ENCODE results near the gene AFG3L2. TPM values are rescaled to one million over a fixed set of nuclear protein-coding genes. Genes with fewer than 3 reads are reported as not detected.

Gene AFG3L2
- total RNA-seq, 2 experiments from 2014 or later = 39.6 to 50.9 TPM

DNA sequence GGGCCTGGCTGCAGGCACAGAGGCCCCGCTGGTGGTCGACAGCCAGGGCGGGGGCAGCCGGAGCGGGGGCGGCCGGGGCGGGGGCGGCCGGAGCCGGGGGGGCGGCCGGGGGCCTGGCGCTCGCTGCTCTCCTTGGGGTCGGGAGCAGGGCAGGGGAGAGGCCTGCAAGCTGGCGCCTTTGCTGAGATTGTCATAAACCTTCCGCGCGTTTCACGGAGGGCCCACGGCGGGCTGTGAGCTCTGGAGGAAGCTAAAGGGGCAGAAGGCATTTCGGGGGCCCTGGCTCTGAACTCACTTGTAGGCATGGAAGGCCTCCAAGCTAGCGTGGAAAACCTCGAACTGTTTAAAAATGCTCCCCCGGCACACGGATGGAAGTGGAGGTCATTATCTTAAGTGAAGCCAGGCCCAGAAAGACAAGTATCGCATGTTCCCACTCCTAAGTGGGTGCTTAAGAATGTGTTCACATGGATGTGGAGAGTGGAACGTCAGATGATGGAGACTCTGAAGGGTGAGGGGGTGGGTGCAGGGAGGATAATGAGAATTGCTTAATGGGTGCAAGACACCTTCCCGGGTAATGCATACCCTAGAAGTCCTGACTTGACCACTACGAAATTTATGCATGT lies 31.3 kb upstream of the AFG3L2 start:
- peak overlapping the region; percentile 81 for H3K4me3 Mint-ChIP-seq
- ATAC-seq (no peak), DNase-seq (no peak)
- CTCF ChIA-PET = interaction anchor here (0.8 to 1.9 kb wide), 3 partner anchors 15 to 32 kb away, joined by 3 to 9 read pairs (median 6); partner anchors contain the start of gene AFG3L2
- no peaks in the 10 kb centered on the region for H3K36me3 Mint-ChIP-seq
- H3K4me1 Mint-ChIP-seq = peaks cover 38% of the 10 kb centered on the region
- H3K27me3 Mint-ChIP-seq = peaks cover 39% of the 10 kb centered on the region
- H3K9me3 Mint-ChIP-seq (ENCODE audit: low read depth) = no peaks in the 10 kb centered on the region
- peak overlapping the region; percentile 20 for H3K27ac Mint-ChIP-seq

DNA sequence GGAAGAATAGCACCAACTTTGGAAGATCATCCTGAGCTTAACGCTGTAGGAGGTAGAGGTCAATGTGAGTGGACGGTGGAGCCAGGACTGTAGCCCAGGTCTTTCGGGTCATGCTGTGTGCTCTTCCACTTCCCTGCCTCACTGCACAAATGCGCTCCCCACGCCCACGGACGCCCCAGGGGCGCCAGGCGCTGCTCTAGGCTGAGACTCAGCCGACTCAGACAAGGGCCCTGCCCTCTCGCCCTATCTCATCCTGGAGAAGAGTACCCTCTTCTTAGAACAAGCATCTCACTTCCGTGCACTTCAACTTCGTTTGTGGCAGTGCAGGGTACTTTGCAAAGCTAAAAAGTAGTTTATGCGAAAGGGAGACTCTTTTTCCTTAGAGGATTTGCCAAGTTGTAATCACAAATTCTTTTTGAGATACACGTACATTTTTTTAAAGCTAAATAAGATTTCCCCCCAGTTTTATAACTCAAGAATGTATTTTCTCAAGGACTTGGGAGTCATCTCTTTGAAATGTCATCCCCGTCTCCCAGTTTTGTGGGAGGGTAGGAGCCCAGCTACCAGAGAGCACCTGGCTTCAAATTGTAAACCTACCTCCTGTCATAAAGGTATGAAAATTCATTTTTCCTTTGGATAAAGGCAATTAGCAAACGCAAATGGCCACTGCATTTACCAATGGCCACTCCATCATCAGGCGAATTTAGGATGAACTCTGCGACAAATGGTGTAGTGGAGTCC lies 29.5 kb upstream of the AFG3L2 start:
- Mint-ChIP-seq H3K27me3 (peaks cover 55% of the 10 kb centered on the region), H3K4me1 (peaks cover 50% of the 10 kb centered on the region), H3K4me3 (peak overlapping the region; percentile 81), H3K9me3 (ENCODE audit: low read depth) (no peaks in the 10 kb centered on the region), H3K27ac (no peak overlapping the region), H3K36me3 (no peaks in the 10 kb centered on the region)
- no peak for ATAC-seq
- DNase-seq = no peak
- CTCF ChIA-PET = interaction anchor here (1.4 to 1.9 kb wide), 2 partner anchors 30 to 254 kb away, joined by 3 to 9 read pairs; partner anchors contain the start of gene AFG3L2

DNA sequence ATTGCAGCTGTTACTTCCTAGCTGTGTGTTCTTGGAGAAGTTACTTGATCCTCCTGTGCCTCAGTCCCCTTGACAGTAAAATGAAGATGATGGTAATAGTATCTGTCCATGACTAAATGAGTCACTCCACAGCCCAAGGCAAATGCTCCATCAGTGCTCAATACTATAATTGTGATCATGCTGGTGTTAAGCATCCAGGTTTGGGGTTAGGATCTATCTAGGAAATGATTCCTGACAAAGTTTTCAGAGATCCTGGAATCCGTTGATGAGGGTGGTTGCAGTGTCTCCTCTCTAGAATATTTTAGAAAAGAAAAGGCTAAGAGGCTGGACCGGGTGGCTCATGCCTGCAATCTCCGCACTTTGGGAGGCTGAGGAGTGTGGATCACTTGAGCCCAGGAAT lies 28.0 kb upstream of the AFG3L2 start:
- Mint-ChIP-seq H3K36me3 (no peaks in the 10 kb centered on the region), H3K27ac (no peak overlapping the region), H3K4me1 (peaks cover 50% of the 10 kb centered on the region), H3K27me3 (peaks cover 58% of the 10 kb centered on the region), H3K4me3 (no peak overlapping the region), H3K9me3 (ENCODE audit: low read depth) (no peaks in the 10 kb centered on the region)
- CTCF ChIA-PET = interaction anchor here (1.0 kb wide), 1 partner anchor 10 kb away, joined by 3 read pairs; no protein-coding TSS in a partner anchor
- ATAC-seq (no peak), DNase-seq (no peak)

DNA sequence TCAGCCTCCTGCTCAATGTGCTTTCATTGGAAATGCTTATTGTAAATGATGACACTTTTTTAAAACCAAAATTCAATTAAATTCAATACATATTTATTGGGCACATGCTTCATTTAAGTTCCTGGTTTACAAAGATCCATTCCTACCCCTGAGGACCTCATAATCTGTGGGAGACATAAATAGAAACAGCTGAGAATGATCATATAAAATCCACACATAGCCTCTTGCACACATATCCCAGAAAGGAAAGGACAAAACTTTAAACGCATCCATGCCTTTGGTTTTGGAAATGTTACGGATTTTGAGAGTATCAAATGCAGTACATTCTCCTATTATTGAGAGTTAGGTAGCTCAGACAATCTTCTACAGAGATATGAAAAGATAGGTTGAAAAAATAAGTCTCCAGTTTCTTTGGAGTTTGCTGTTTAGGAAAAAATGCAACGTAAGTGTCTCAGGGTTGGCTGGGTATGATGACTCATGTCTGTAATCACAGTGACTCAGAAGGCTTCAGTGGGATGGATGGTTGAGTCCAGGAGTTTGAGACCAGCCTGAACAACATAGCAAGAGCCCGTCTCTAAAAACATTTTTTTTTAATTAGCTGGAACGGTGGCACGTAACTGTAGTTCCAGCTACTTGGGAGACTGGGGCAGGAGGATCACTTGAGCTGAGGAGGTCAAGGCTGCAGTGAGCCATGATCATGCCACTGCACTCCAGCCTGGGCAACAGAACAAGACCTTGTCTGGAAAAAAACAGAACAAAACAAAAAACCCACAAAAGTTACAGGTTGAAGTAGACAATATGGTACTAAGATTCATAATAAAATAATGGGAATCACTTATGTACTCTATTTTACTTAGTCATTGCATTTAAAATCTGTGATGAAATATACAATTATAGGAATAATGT lies 26.8 kb upstream of the AFG3L2 start:
- Mint-ChIP-seq H3K4me3 (no peak overlapping the region), H3K27me3 (peaks cover 59% of the 10 kb centered on the region), H3K9me3 (ENCODE audit: low read depth) (no peaks in the 10 kb centered on the region), H3K36me3 (no peaks in the 10 kb centered on the region), H3K4me1 (peaks cover 46% of the 10 kb centered on the region), H3K27ac (no peak overlapping the region)
- no peak for DNase-seq
- ATAC-seq = no peak
- CTCF ChIA-PET = interaction anchor here (1.0 to 1.3 kb wide), 3 partner anchors 9 to 12 kb away, joined by 3 to 9 read pairs (median 5); no protein-coding TSS in a partner anchor

DNA sequence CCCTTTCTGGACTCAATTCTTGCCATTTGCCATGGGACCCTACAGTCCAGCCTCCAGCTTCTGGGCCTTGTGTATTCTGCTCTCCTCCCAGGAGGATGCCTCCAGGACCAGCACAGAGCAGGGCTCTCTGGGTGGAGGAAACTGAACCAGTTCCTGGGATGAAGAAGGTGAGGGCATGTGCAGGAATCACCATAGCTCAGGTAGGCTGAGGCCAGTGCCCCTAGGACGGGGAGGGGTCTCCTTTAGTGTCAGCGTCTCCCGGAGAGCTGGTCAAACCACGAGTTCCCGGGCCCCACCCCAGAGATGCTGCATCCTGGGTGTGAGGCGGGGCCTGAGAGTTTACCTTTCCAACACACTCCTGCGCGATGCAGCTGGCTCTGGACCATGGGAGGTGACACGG lies 24.9 kb upstream of the AFG3L2 start:
- no peak overlapping the region for H3K4me3 Mint-ChIP-seq
- DNase-seq (no peak), ATAC-seq (no peak)
- H3K9me3 Mint-ChIP-seq (ENCODE audit: low read depth) = no peaks in the 10 kb centered on the region
- H3K4me1 Mint-ChIP-seq = peaks cover 34% of the 10 kb centered on the region
- no peaks in the 10 kb centered on the region for H3K36me3 Mint-ChIP-seq
- H3K27me3 Mint-ChIP-seq = peaks cover 62% of the 10 kb centered on the region
- no peak overlapping the region for H3K27ac Mint-ChIP-seq
- CTCF ChIA-PET = interaction anchor here (0.6 to 0.8 kb wide), 3 partner anchors 10 to 289 kb away, joined by 3 to 4 read pairs (median 3); no protein-coding TSS in a partner anchor

DNA sequence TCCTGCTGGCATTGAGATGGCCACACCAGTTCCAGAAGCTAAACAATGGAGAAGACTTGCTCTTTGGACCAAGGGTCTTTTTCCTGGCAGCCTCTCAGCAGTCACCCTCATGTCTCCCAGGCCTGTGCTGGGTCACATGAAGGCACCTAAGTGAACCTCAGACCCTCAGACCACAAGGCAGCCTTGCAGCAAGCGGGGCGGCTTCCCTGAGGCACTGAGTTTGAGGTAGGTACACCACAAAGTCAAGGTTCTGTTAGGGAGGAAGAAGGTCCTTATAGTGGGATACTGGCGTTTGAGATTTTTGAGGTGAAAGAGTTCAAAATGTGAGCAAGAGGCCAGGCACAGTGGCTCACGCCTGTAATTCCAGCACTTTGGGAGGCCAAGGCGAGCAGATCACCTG lies 22.2 kb upstream of the AFG3L2 start:
- H3K9me3 Mint-ChIP-seq (ENCODE audit: low read depth) = no peaks in the 10 kb centered on the region
- DNase-seq = no peak
- no peak for ATAC-seq
- no peaks in the 10 kb centered on the region for H3K36me3 Mint-ChIP-seq
- CTCF ChIA-PET = interaction anchor here (0.6 kb wide), 1 partner anchor 535 kb away, joined by 3 read pairs; no protein-coding TSS in a partner anchor
- H3K4me3 Mint-ChIP-seq = no peak overlapping the region
- peaks cover 22% of the 10 kb centered on the region for H3K4me1 Mint-ChIP-seq
- no peak overlapping the region for H3K27ac Mint-ChIP-seq
- H3K27me3 Mint-ChIP-seq = peaks cover 42% of the 10 kb centered on the region

DNA sequence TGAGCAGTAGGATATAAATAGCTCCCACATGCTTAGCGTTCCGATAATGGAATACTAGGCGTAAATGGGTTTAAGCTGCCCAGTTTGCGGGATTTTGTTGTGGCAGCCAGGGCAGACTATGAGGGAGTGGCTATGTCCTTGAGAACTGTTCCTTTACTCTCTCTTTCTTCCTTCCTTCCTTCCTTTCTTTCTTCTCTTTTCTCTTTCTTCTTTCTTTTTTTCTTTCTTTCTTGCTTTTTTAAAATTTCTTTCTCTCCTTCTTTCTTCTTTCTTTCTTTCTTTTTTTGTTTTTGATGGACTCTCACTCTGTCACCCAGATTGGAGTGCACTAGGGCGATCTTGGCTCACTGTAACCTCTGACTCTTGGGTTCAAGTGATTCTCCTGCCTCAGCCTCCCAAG lies 21.6 kb upstream of the AFG3L2 start:
- ATAC-seq (no peak), DNase-seq (no peak)
- no peak overlapping the region for H3K27ac Mint-ChIP-seq
- no peak overlapping the region for H3K4me3 Mint-ChIP-seq
- H3K36me3 Mint-ChIP-seq = no peaks in the 10 kb centered on the region
- no peaks in the 10 kb centered on the region for H3K9me3 Mint-ChIP-seq (ENCODE audit: low read depth)
- CTCF ChIA-PET = no interaction called here
- H3K27me3 Mint-ChIP-seq = peaks cover 36% of the 10 kb centered on the region
- peaks cover 16% of the 10 kb centered on the region for H3K4me1 Mint-ChIP-seq

DNA sequence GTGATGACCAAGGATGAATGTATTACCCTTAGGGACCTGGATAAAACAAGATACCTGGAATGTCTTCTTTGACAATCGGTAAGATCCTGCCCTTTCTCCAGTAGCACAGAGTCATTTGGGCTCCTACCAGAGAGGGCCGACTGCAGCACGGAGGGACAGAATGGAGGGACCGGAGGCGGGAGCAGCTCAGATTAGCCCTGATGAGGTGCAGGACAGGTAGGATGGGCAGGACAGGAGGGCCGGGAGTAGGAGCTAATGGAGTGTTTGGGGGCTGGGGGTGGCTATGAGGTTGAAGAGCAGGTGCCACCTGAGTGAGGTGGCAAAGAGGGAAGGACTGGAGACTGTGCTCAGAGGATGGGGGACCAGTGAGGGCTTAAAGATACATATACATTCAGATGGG lies 20.8 kb upstream of the AFG3L2 start:
- H3K4me3 Mint-ChIP-seq = no peak overlapping the region
- no peaks in the 10 kb centered on the region for H3K36me3 Mint-ChIP-seq
- no peak overlapping the region for H3K27ac Mint-ChIP-seq
- H3K9me3 Mint-ChIP-seq (ENCODE audit: low read depth) = no peaks in the 10 kb centered on the region
- H3K4me1 Mint-ChIP-seq = peaks cover 11% of the 10 kb centered on the region
- DNase-seq (no peak), ATAC-seq (no peak)
- CTCF ChIA-PET = no interaction called here
- H3K27me3 Mint-ChIP-seq = peaks cover 34% of the 10 kb centered on the region

DNA sequence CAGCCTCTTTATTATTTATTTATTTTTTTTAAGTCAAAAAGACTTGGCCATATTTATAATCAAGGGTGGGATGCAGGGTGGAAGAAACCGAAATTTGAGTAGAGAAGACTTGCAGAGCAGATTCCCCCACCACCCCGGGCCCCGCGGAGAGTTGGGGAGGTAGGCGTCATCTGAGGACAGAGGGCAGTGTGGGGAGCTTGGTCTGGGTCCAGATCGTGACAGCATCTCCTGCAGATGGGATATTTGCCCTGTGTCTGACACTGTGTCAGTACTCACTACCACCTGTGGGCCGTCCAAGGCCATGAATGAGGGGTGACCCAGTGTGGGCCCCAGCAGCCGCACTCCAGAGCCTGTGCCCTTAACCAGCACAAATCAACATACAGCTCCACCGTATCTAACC lies 20.2 kb upstream of the AFG3L2 start:
- no peak for ATAC-seq
- no peak overlapping the region for H3K4me3 Mint-ChIP-seq
- DNase-seq = no peak
- no peaks in the 10 kb centered on the region for H3K36me3 Mint-ChIP-seq
- CTCF ChIA-PET = no interaction called here
- no peaks in the 10 kb centered on the region for H3K9me3 Mint-ChIP-seq (ENCODE audit: low read depth)
- peaks cover 29% of the 10 kb centered on the region for H3K27me3 Mint-ChIP-seq
- H3K4me1 Mint-ChIP-seq = peaks cover 6% of the 10 kb centered on the region
- no peak overlapping the region for H3K27ac Mint-ChIP-seq

DNA sequence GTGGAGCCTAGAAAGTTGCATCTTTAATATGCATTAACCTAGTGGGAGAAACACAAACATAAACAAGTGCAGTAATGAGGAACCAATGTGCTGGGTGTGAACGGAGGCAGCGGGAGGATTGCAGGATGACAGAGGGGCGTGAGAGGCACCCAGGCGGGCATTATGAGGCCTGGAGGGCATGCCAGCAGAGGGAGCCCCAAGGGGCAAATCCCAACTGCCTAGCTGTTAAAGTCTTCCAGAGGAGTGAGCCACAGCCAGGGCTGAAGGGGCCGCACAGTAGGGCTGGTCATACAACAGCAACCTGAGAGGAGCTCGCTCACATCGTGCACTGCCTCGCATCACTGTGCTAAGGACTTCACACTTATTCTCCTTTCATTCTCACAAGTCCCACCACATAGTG lies 17.4 kb upstream of the AFG3L2 start:
- no peak for ATAC-seq
- peaks cover 18% of the 10 kb centered on the region for H3K27me3 Mint-ChIP-seq

DNA sequence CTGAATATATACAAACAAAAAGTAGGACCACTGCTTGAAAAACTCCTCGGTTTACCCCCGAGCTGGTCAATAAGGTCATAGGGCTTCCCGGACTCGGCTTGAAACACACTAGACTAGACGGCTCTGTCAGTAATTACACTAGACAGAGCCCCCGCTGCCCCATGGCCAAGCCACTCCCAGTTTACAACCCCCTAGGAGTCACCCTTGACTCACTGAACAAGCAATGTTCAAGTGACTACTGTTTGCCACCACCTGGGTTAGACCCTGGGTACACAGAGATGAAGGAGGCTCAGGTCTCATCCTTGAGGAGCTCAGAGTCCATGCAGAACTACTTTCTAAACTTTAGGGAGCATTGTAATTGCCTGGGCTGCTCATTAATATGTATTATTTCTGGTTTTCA lies 17.0 kb upstream of the AFG3L2 start:
- Mint-ChIP-seq H3K27me3 (peaks cover 18% of the 10 kb centered on the region), H3K4me3 (no peak overlapping the region), H3K36me3 (no peaks in the 10 kb centered on the region), H3K27ac (no peak overlapping the region), H3K9me3 (ENCODE audit: low read depth) (no peaks in the 10 kb centered on the region), H3K4me1 (peaks cover 2% of the 10 kb centered on the region)
- DNase-seq (no peak), ATAC-seq (no peak)
- CTCF ChIA-PET = interaction anchor here (0.9 to 3.3 kb wide), 7 partner anchors 9 to 308 kb away, joined by 3 to 12 read pairs (median 4); partner anchors contain the start of genes CEP76, PRELID3A and PSMG2

More for the DNA sequence above, 17.4 kb upstream of the AFG3L2 start:
- Mint-ChIP-seq H3K27ac (no peak overlapping the region), H3K36me3 (no peaks in the 10 kb centered on the region), H3K9me3 (ENCODE audit: low read depth) (no peaks in the 10 kb centered on the region), H3K4me3 (no peak overlapping the region), H3K4me1 (peaks cover 2% of the 10 kb centered on the region)
- DNase-seq = no peak
- CTCF ChIA-PET = interaction anchor here (0.7 to 3.3 kb wide), 5 partner anchors 9 to 308 kb away, joined by 3 to 12 read pairs (median 5); partner anchors contain the start of genes CEP76 and PSMG2

DNA sequence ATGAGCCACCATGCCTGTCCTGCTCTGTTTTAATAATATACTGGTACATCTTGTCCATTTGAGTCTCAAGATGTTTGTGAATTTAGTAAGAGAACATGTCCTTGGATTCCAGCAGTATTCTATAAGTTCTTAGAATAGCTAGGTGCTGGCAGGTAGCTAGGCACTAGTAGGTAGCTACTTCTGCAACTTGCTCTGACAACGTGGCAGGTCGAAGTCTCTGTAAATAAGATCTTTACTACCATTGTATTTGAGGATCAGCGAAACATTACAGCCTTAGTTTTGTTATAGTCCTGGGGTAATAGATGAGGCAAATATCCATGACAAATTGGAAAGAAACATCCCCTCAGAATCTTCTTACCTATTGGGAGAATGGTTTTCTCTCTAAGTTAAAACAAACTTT lies 16.5 kb upstream of the AFG3L2 start:
- peaks cover 2% of the 10 kb centered on the region for H3K4me1 Mint-ChIP-seq
- no peak for DNase-seq
- H3K27ac Mint-ChIP-seq = no peak overlapping the region
- CTCF ChIA-PET = interaction anchor here (0.6 to 3.3 kb wide), 11 partner anchors 10 to 541 kb away, joined by 3 to 12 read pairs (median 5); partner anchors contain the start of genes AFG3L2, CEP76, PRELID3A and PSMG2
- H3K9me3 Mint-ChIP-seq (ENCODE audit: low read depth) = no peaks in the 10 kb centered on the region
- H3K27me3 Mint-ChIP-seq = peaks cover 18% of the 10 kb centered on the region
- ATAC-seq = no peak
- no peaks in the 10 kb centered on the region for H3K36me3 Mint-ChIP-seq
- no peak overlapping the region for H3K4me3 Mint-ChIP-seq

All from activated CD8-positive, alpha-beta memory T cell treated with anti-CD3 and anti-CD28 coated beads, Interleukin-2, amount 10 ng/mL, durations not matched to agents 7 days and 5 days (primary cell).